ENCODE data around the gene HOXA3.

The HOXA3 gene

GRCh38 chr7:27137640-27138315 lies 14.6 kb downstream of the HOXA3 start:
- H3K4me3 ChIP-seq (ENCODE audit: low read depth, low read length) = no peak overlapping the region
- TF ChIP-seq CTCF (IDR thresholded peaks at IDR 0.05; ENCODE audit: borderline replicate concordance, insufficient read depth, low read depth, low read length) = no peak

- H3K4me3 ChIP-seq (ENCODE audit: low read depth, low read length) = no peak overlapping the region
- TF ChIP-seq CTCF (IDR thresholded peaks at IDR 0.05; ENCODE audit: borderline replicate concordance, insufficient read depth, low read depth, low read length) = no peak
These were observed 18.0 kb downstream of the HOXA3 start for GRCh38 chr7:27134392-27134791.

- H3K4me3 ChIP-seq (ENCODE audit: low read depth, low read length) = no peak overlapping the region
- no peak for TF ChIP-seq CTCF (IDR thresholded peaks at IDR 0.05; ENCODE audit: borderline replicate concordance, insufficient read depth, low read depth, low read length)
These were observed 18.8 kb downstream of the HOXA3 start for GRCh38 chr7:27133409-27134231.

GRCh38 chr7:27132978-27133377 lies 19.4 kb downstream of the HOXA3 start:
- no peak overlapping the region for H3K4me3 ChIP-seq (ENCODE audit: low read depth, low read length)
- no peak for TF ChIP-seq CTCF (IDR thresholded peaks at IDR 0.05; ENCODE audit: borderline replicate concordance, insufficient read depth, low read depth, low read length)

DNA sequence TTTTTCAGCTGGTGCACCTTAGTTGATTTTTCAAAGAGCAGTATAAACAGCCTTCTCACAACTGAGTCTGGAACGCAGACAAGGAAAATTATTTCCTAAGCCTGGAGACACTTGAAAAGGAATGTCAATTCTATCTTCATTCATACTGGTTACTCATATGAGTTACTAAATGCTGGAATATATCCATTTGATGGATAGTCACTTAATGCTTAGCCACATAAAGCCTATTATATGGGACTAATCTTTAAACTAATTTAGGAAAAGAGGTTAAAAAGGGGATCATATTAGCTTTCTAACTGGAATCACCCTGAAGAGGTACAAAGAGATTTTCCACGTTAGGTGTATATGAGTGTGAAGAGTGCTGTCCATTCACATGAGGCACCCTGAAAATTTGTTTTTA lies 20.2 kb downstream of the HOXA3 start:
- H3K4me3 ChIP-seq (ENCODE audit: low read depth, low read length) = no peak overlapping the region
- TF ChIP-seq CTCF (IDR thresholded peaks at IDR 0.05; ENCODE audit: borderline replicate concordance, insufficient read depth, low read depth, low read length) = no peak

DNA sequence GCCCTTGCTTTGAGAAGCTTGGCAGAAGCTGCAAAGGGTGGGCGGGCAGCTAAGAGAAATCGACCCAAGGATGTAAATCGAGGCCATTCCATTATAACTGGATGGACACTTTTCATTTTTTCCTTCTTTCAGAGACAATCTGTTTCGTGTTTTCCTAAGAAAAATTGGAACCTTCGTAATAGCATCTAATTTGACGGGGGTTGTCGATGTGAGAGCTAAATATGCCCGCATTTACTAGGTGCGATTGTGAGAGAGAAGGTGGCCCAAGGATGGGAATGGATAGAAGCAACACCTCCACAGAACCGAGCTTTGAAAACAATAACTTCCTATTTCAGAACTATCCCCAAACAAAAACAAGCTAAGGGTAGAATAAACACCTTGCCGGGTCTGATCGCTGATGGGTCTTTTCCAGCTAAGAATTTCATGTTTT lies 21.0 kb downstream of the HOXA3 start:
- H3K4me3 ChIP-seq (ENCODE audit: low read depth, low read length) = no peak overlapping the region
- TF ChIP-seq CTCF (IDR thresholded peaks at IDR 0.05; ENCODE audit: borderline replicate concordance, insufficient read depth, low read depth, low read length) = no peak

Measured in GM12875 (cell line).